Measurements from ENCODE around the gene RIPOR2. TPM values are rescaled to one million over a fixed set of nuclear protein-coding genes. Genes with fewer than 3 reads are reported as not detected.
"Not testable (repeated sequence)": the region's sequence is repeated elsewhere in the genome, so short reads cannot be mapped to it uniquely, and the experiment has no call there.

Gene RIPOR2
- total RNA-seq, 4 donors from 2014 or later: 5.2 to 34.0 (median 21.2) TPM

DNA sequence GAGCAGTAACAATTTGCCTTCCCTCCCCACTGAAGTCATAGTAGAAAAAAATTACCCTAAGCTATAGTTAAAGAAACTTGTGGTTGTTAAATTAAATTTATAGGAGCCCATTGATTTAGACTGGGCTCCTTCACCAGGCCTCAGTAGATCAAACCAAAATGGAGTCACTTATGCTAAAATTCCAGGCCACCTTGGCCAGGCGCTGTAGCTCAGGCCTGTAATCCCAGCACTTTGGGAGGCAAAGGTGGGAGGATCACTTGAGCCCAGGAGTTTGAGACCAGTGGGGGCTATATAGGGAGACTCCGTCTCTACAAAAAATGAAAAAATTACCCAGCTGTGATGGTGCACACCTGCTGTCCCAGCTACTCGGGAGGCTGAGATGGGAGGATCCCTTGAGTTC, 176.0 kb downstream of the RIPOR2 start:
- Histone ChIP-seq H3K4me1 (no peaks in the 10 kb centered on the region), H3K27ac (no peak overlapping the region), H3K9me3 (no peaks in the 10 kb centered on the region), H3K4me3 (no peak overlapping the region), H3K36me3 (no peaks in the 10 kb centered on the region), H3K27me3 (no peaks in the 10 kb centered on the region)
- DNase-seq (no peak), ATAC-seq (no peak)
- in situ Hi-C loops (cut with MboI; ENCODE audit: low sequenced_read_pairs in 4 of 4): loop anchor here (10.0 kb wide), 1 partner anchor 175 kb away; no protein-coding TSS in a partner anchor
- intact Hi-C loops (cut with DNase I; ENCODE audit: low total_unique reads): no loop called here
- TF ChIP-seq POLR2A (IDR thresholded peaks at IDR 0.05) (no peak), CTCF (IDR thresholded peaks at IDR 0.05 in 4 of 5, conservative IDR thresholded peaks at IDR 0.05 in 1 of 5) (no peak)

GRCh38 chr6:24757611-24758010, 178.1 kb downstream of the RIPOR2 start:
- intact Hi-C loops (cut with DNase I; ENCODE audit: low total_unique reads): no loop called here
- in situ Hi-C loops (cut with MboI; ENCODE audit: low sequenced_read_pairs in 4 of 4): no loop called here
- no peak for DNase-seq
- H3K4me1 ChIP-seq: no peaks in the 10 kb centered on the region
- H3K36me3 ChIP-seq: no peaks in the 10 kb centered on the region
- TF ChIP-seq CTCF (IDR thresholded peaks at IDR 0.05 in 4 of 5, conservative IDR thresholded peaks at IDR 0.05 in 1 of 5) (no peak), POLR2A (IDR thresholded peaks at IDR 0.05) (no peak)
- no peaks in the 10 kb centered on the region for H3K27me3 ChIP-seq
- no peak overlapping the region for H3K4me3 ChIP-seq
- H3K9me3 ChIP-seq: no peaks in the 10 kb centered on the region
- ATAC-seq: no peak
- H3K27ac ChIP-seq: no peak overlapping the region

DNA sequence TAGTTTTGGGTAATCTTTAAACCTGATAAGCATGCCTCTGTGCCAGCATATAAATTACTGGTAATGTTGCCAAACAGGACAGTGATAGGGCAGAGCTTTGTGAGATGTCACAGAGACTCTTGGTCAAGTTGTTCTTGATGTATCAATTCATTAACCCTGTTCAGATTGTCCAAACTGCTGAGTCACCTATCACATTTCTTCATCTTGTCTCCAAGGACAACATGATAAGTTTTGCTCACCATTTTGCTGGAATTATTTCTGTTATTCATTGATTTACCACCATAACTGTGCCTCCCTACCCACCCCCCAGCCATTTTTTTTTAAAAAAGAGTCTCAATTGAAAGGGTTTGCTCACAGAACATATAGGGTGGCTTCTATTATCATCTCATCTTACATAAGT, 180.5 kb downstream of the RIPOR2 start:
- DNase-seq (no peak), ATAC-seq (no peak)
- intact Hi-C loops (cut with DNase I; ENCODE audit: low total_unique reads) (no loop called here), in situ Hi-C loops (cut with MboI; ENCODE audit: low sequenced_read_pairs in 4 of 4) (no loop called here)
- TF ChIP-seq POLR2A (IDR thresholded peaks at IDR 0.05) (no peak), CTCF (IDR thresholded peaks at IDR 0.05 in 4 of 5, conservative IDR thresholded peaks at IDR 0.05 in 1 of 5) (no peak)
- H3K9me3 ChIP-seq: no peaks in the 10 kb centered on the region
- H3K36me3 ChIP-seq: no peaks in the 10 kb centered on the region
- H3K4me3 ChIP-seq: no peak overlapping the region
- no peaks in the 10 kb centered on the region for H3K4me1 ChIP-seq
- H3K27me3 ChIP-seq: no peaks in the 10 kb centered on the region
- no peak overlapping the region for H3K27ac ChIP-seq

- DNase-seq; H3K4me3 ChIP-seq; H3K9me3 ChIP-seq; in situ Hi-C loops (cut with MboI; ENCODE audit: low sequenced_read_pairs in 4 of 4); intact Hi-C loops (cut with DNase I; ENCODE audit: low total_unique reads); ATAC-seq; H3K4me1 ChIP-seq; H3K36me3 ChIP-seq; H3K27me3 ChIP-seq; H3K27ac ChIP-seq: not testable (repeated sequence)
These were observed 181.4 kb downstream of the RIPOR2 start for GRCh38 chr6:24754378-24754777.

Other genes with a start within 250 kb of the RIPOR2 start
- 10 to 100 TPM; 24.1 to 50.7 (median 36.0) TPM for gene C6orf62, start 216.8 kb downstream of the RIPOR2 start, total RNA-seq
- gene GMNN, start 161.0 kb downstream of the RIPOR2 start, total RNA-seq: 1 to 10 TPM; 2.6 to 4.4 (median 3.3) TPM
- gene ARMH2, start 137.0 kb downstream of the RIPOR2 start, total RNA-seq: not detected